Thyroid gland (tissue), 4 donors: ENCODE results near the gene RASGRP2. TPM values are rescaled to one million over a fixed set of nuclear protein-coding genes. Genes with fewer than 3 reads are reported as not detected.

Experiments used
- DNase-seq, 2 donors: peaks; one replicate each; pipeline ENCODE4 v3.0.0-alpha.2; 2019
- H3K27ac ChIP-seq, 3 donors: fragments of 200-600 bp; sonication (generic); 1 replicate in 2 of 3; 2 replicates in 1 of 3; pipeline ENCODE4 v1.5.1; 2016 to 2019; ENCODE audit warnings: mild to moderate bottlenecking in 1 of 3, moderate library complexity in 1 of 3
- H3K27me3 ChIP-seq: fragments of 200-600 bp; sonication (generic); one replicate; pipeline ENCODE4 v1.5.1; 2019
- H3K36me3 ChIP-seq, 2 donors: fragments of 200-600 bp; sonication (generic); one replicate each; pipeline ENCODE4 v1.5.1; 2016 to 2019
- H3K4me1 ChIP-seq, 2 donors: fragments of 200-600 bp; sonication (generic); one replicate each; pipeline ENCODE4 v1.5.1; 2017 to 2019
- H3K4me3 ChIP-seq, 3 donors: fragments of 200-600 bp; sonication (generic); replicated peaks in 1 of 3; 1 replicate in 2 of 3; 2 replicates in 1 of 3; pipeline ENCODE4 v1.5.1; 2016; ENCODE audit warnings: mild to moderate bottlenecking in 1 of 3
- H3K9me3 ChIP-seq: fragments of 200-600 bp; sonication (generic); one replicate; pipeline ENCODE4 v1.5.1; 2017
- POLR2A ChIP-seq, 2 donors: fragments of 450-650 bp; IDR thresholded peaks; one replicate each; pipeline ENCODE4 v1.6.1; 2017; ENCODE audit warnings: antibody characterized with exemption in 2 of 2, mild to moderate bottlenecking in 2 of 2, moderate library complexity in 1 of 2
- WGBS, 2 donors: methylation state at CpG; one replicate each; pipeline ENCODE4 v1.1.5; 2017; 5-methylcytosine and 5-hydroxymethylcytosine counted together
- intact Hi-C: fragments of 100-400 bp; cut with DNase I; formaldehyde crosslinking; loops from one replicate; pipeline ENCODE4 v1.15.1; 2023
- total RNA-seq, 4 donors: library from RNA; depleted of rRNA; stranded (reverse); fragments of >200 nt; gene quantifications; one replicate each; pipeline ENCODE4 v1.2.3, GENCODE V29; 2016
- TF ChIP-seq, protein P1 (sequence below), 6 experiments: fragments of 200-600 bp in 3 of 6; fragments of 450-650 bp in 3 of 6; sonication (generic) in 3 of 6; IDR thresholded peaks; one replicate each; pipeline ENCODE4 v1.5.1; 2016 to 2019; ENCODE audit warnings: antibody characterized with exemption in 6 of 6, mild to moderate bottlenecking in 2 of 6, inconsistent platforms in 1 of 6, moderate library complexity in 1 of 6

Gene RASGRP2
- total RNA-seq, 4 donors from 2014 or later, result 2.8 to 8.9 (median 6.6) TPM

DNA sequence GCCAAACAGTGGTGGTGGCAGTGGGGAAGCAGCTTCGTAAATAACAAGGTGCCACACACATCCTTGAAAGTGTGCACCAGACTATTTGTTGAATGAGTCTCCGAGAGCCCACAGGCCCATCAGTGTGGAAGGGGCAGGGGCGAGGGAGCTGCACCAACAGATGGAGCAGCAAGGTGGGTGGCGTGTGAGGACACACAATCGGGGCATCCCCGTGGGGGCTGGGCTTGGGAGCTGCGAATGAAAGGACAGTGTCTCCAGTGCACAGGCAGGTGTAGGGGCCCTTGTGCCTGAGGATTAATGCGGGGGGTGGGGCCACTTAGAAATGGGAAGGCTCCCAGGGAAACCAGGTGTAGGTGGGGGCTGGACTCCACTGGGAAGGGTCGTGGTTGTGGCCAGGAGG, 23.8 kb downstream of the RASGRP2 start:
- H3K27me3 ChIP-seq, result no peaks in the 10 kb centered on the region
- whole genome bisulfite sequencing, 2 donors, result 71 to 73% methylated on average over 9 of the region's 9 CpGs

DNA sequence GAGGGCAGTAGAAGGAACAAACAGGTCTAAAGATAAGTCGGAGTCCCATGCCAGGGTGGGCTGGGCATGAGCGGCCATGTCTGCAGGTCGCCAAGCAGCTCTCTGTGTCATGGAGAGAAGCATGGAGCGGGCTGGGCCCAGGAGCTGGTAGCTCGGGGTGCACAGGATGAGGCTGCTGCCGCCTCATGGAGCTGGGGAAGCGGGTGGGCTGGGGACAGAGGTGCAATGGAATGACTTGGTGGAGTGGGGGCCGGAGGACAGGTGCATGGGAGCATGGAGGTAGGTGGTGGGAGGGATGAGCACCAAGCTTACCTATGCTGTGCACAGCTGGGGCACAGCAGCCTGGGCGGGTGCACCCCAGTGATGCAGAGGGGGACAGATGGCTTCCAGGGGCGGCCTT, 24.5 kb downstream of the RASGRP2 start:
- Histone ChIP-seq H3K27me3 (no peaks in the 10 kb centered on the region), H3K4me3 (no peak overlapping the region), H3K9me3 (no peaks in the 10 kb centered on the region), H3K36me3 (no peaks in the 10 kb centered on the region), H3K27ac (no peak overlapping the region), H3K4me1 (no peaks in the 10 kb centered on the region)
- WGBS, 2 donors, result 85 to 90% methylated on average over 10 of the region's 10 CpGs
- intact Hi-C loops, result no loop called here
- no peak for DNase-seq
- TF ChIP-seq, protein P1, sequence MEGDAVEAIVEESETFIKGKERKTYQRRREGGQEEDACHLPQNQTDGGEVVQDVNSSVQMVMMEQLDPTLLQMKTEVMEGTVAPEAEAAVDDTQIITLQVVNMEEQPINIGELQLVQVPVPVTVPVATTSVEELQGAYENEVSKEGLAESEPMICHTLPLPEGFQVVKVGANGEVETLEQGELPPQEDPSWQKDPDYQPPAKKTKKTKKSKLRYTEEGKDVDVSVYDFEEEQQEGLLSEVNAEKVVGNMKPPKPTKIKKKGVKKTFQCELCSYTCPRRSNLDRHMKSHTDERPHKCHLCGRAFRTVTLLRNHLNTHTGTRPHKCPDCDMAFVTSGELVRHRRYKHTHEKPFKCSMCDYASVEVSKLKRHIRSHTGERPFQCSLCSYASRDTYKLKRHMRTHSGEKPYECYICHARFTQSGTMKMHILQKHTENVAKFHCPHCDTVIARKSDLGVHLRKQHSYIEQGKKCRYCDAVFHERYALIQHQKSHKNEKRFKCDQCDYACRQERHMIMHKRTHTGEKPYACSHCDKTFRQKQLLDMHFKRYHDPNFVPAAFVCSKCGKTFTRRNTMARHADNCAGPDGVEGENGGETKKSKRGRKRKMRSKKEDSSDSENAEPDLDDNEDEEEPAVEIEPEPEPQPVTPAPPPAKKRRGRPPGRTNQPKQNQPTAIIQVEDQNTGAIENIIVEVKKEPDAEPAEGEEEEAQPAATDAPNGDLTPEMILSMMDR (IDR thresholded peaks at IDR 0.05), result no peak
- no peak for TF ChIP-seq POLR2A (IDR thresholded peaks at IDR 0.05)

More for the DNA sequence above, 23.8 kb downstream of the RASGRP2 start:
- H3K9me3 ChIP-seq, result no peaks in the 10 kb centered on the region
- intact Hi-C loops, result no loop called here
- TF ChIP-seq POLR2A (IDR thresholded peaks at IDR 0.05), result no peak
- TF ChIP-seq, protein P1 (IDR thresholded peaks at IDR 0.05), result no peak
- no peak overlapping the region for H3K4me3 ChIP-seq
- H3K27ac ChIP-seq, result no peak overlapping the region
- H3K36me3 ChIP-seq, result no peaks in the 10 kb centered on the region
- DNase-seq, result no peak
- H3K4me1 ChIP-seq, result no peaks in the 10 kb centered on the region

DNA sequence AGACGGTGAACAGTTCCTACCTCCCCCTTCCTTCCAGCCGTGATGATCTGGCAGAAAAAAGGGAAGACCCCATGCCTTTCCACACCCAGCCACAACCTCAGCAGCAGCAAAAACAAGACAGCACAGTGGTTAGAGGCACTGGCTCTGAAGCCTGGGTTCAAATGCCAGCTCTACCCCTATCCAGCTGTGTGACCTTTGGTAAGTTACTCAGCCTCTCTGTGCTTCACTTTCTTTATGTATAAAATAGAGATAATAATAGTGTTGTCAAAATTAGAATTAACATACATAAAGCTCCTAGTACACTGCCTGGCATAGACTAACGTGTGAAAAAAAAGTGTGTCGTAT, 25.2 kb downstream of the RASGRP2 start:
- Histone ChIP-seq H3K27me3 (no peaks in the 10 kb centered on the region), H3K4me3 (no peak overlapping the region), H3K36me3 (no peaks in the 10 kb centered on the region), H3K27ac (no peak overlapping the region), H3K4me1 (no peaks in the 10 kb centered on the region), H3K9me3 (no peaks in the 10 kb centered on the region)
- DNase-seq, result no peak
- TF ChIP-seq, protein P1 (IDR thresholded peaks at IDR 0.05), result no peak
- no peak for TF ChIP-seq POLR2A (IDR thresholded peaks at IDR 0.05)
- WGBS, 2 donors, result 71 to 72% methylated on average over 4 of the region's 4 CpGs
- intact Hi-C loops, result no loop called here

DNA sequence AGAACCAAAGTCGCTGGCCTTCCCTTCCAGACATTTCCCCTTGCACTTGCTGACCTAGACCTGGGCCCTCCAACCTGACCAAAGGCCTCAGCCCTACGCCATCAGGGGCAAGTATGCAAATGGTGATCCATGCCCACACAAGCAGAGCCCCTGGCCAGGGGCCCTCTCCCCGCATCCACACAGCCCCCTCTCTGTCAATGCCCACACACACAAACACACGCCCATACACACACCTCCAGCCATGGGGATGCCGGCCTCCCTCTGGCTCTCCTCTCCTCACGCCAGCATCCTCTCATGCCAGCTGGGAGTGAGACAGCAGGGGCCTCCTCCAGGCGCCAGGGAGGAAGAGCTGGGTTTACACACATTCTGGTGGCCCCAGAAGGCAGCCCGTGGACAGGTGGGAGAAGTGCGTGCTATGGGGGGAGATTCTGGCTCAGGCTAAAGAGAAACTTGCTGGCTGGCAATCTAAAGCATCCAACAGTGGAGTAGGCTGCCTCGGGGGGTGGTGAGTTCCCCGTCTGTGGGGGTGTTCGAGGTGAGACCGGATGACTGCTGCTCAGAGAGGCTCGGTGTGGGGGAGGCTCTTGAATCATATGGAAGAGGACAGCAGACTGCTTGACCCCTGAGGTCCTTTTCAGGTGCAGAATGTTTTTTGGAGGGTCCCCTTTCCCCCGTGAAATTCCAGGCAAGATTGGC, 25.7 kb downstream of the RASGRP2 start:
- no peaks in the 10 kb centered on the region for H3K27me3 ChIP-seq
- no peaks in the 10 kb centered on the region for H3K36me3 ChIP-seq
- DNase-seq, result no peak
- intact Hi-C loops, result no loop called here
- no peak overlapping the region for H3K27ac ChIP-seq
- H3K4me1 ChIP-seq, result peaks cover 0 to 2% of the 10 kb centered on the region in 2 donors
- 80% methylated on average over 15 of the region's 15 CpGs for WGBS, 2 donors
- TF ChIP-seq, protein P1 (IDR thresholded peaks at IDR 0.05), result no peak
- TF ChIP-seq POLR2A (IDR thresholded peaks at IDR 0.05), result no peak
- H3K9me3 ChIP-seq, result no peaks in the 10 kb centered on the region
- no peak overlapping the region for H3K4me3 ChIP-seq

DNA sequence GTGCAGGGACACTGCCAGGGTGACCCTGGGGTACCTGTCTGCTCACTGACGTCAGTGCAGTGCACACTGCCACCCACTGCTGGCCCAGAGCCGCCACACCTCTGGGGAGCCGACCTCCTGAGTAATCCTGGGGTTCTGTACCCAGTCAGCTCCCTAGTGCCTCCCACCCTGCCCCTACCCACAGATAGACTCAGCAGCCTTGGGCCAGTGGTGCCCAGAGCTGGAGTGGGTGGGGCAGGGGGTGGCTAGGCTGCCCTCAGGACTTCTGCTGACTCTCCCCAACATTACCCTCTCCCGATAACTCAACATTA, 26.7 kb downstream of the RASGRP2 start:
- TF ChIP-seq POLR2A (IDR thresholded peaks at IDR 0.05), result no peak
- TF ChIP-seq, protein P1 (IDR thresholded peaks at IDR 0.05), result no peak
- intact Hi-C loops, result no loop called here
- 68 to 73% methylated on average over 4 of the region's 4 CpGs for WGBS, 2 donors

More for the DNA sequence above, 26.7 kb downstream of the RASGRP2 start:
- Histone ChIP-seq H3K9me3 (no peaks in the 10 kb centered on the region), H3K27ac (no peak overlapping the region), H3K36me3 (no peaks in the 10 kb centered on the region), H3K4me3 (no peak overlapping the region), H3K27me3 (peaks cover 5% of the 10 kb centered on the region), H3K4me1 (peaks cover 0 to 12% of the 10 kb centered on the region in 2 donors)
- no peak for DNase-seq
